ENCODE data around the gene AVPR1B. TPM values are rescaled to one million over a fixed set of nuclear protein-coding genes. Genes with fewer than 3 reads are reported as not detected.

AVPR1B gene
- total RNA-seq, 1 experiment from 2014 or later = not detected

GRCh38 chr1:206067486-206068227 is 49.5 kb downstream of the AVPR1B start:
- H2BK20ac ChIP-seq (ENCODE audit: low read depth, low read length, poor library complexity, severe bottlenecking) = no peak overlapping the region
- H4K20me1 ChIP-seq (ENCODE audit: control insufficient read depth, insufficient read depth, insufficient read length) = no peaks in the 10 kb centered on the region
- H3K27ac Mint-ChIP-seq = peak overlapping the region in 1 of 3 experiments; percentile 17; a peak in 1 of 7 replicates
- H3K9me3 ChIP-seq (ENCODE audit: control insufficient read depth, low read depth, low read length) = no peaks in the 10 kb centered on the region
- H3K4me2 ChIP-seq (ENCODE audit: insufficient read depth, insufficient read length, low read length) = no peak overlapping the region
- no peak for TF ChIP-seq CTCF (conservative IDR thresholded peaks at IDR 0.05)
- no peak overlapping the region for H3K23ac ChIP-seq (ENCODE audit: insufficient read length, low read depth, low read length)
- no peak overlapping the region for H2BK15ac ChIP-seq (ENCODE audit: low read depth, low read length)
- no peak overlapping the region for H4K8ac ChIP-seq (replicated peaks; ENCODE audit: insufficient read length, low read depth, low read length)
- H3K27ac ChIP-seq (ENCODE audit: insufficient read length, low read depth, low read length) = no peak overlapping the region
- WGBS (ENCODE audit: extremely low coverage, insufficient read length, low lambda C conversion rate) = no CpG with 5 or more reads among the region's 8 CpGs
- no peak overlapping the region for H3T11ph ChIP-seq (ENCODE audit: low read length)
- peaks cover 0 to 11% of the 10 kb centered on the region in 2 experiments; a peak in 2 of 4 replicates for H3K4me1 Mint-ChIP-seq
- peaks cover 7% of the 10 kb centered on the region for H3K27me3 Mint-ChIP-seq (ENCODE audit: low read depth)
- no peak overlapping the region for H2BK120ac ChIP-seq (ENCODE audit: low read depth, low read length, poor library complexity, severe bottlenecking)
- no peak overlapping the region for H2AK5ac ChIP-seq (ENCODE audit: insufficient read length, low read length)
- peaks cover 10 to 14% of the 10 kb centered on the region in 2 experiments for H3K9me3 Mint-ChIP-seq
- H3K79me1 ChIP-seq (ENCODE audit: insufficient read depth, low read depth, low read length, poor library complexity, severe bottlenecking) = no peaks in the 10 kb centered on the region
- no peak overlapping the region for H2BK12ac ChIP-seq (ENCODE audit: insufficient read length, low read depth, low read length)
- no peak overlapping the region for H3K9ac ChIP-seq (ENCODE audit: extremely low read depth, insufficient read length, low read length)
- H3K23me2 ChIP-seq (ENCODE audit: insufficient read length, low read depth, low read length, poor library complexity, severe bottlenecking) = no peaks in the 10 kb centered on the region
- H3K4me3 Mint-ChIP-seq = no peak overlapping the region
- no peak overlapping the region for H2BK5ac ChIP-seq (ENCODE audit: insufficient read length, low read length)
- no peak overlapping the region for H4K5ac ChIP-seq (ENCODE audit: insufficient read length, low read depth, low read length)
- no peaks in the 10 kb centered on the region for H3K79me2 ChIP-seq (ENCODE audit: insufficient read depth, low read length)
- H3K14ac ChIP-seq (ENCODE audit: insufficient read depth, low read length) = no peak overlapping the region
- H2AFZ ChIP-seq (ENCODE audit: low read length) = no peak overlapping the region
- H3K4ac ChIP-seq (ENCODE audit: low read depth, low read length) = no peak overlapping the region
- H3K56ac ChIP-seq (ENCODE audit: insufficient read length, low read depth, low read length) = no peak overlapping the region
- no peak for DNase-seq
- H4K91ac ChIP-seq (ENCODE audit: insufficient read length, low read depth, low read length) = no peak overlapping the region
- no peaks in the 10 kb centered on the region for H3K4me1 ChIP-seq (ENCODE audit: insufficient read depth, low read length)
- H3K36me3 Mint-ChIP-seq (ENCODE audit: insufficient read depth in 1 of 3, low read depth in 3 of 3) = peaks cover 6 to 7% (median 6%) of the 10 kb centered on the region in 3 experiments
- no peaks in the 10 kb centered on the region for H3K27me3 ChIP-seq (ENCODE audit: insufficient read depth, low read length)
- no peak overlapping the region for H3K18ac ChIP-seq (ENCODE audit: insufficient read length, low read depth, low read length)
